ENCODE results near the gene PTS. TPM values are rescaled to one million over a fixed set of nuclear protein-coding genes. Genes with fewer than 3 reads are reported as not detected.

Gene PTS
- polyA plus RNA-seq, 2 of the 4 experiments (the other 2 are of a cell fraction) = 33.9 to 48.5 TPM

- POLR2A ChIA-PET = no interaction called here
Measured at GRCh38 chr11:112267188-112267591, 41.0 kb downstream of the PTS start.

GRCh38 chr11:112268406-112268805 is 42.2 kb downstream of the PTS start:
- 70% methylated on average over 5 of the region's 5 CpGs for WGBS (ENCODE audit: missing lambda C conversion rate)
- Histone ChIP-seq H3K4me1 (no peaks in the 10 kb centered on the region), H3K4me3 (no peak overlapping the region), H3K9me3 (no peaks in the 10 kb centered on the region), H3K27ac (no peak overlapping the region), H3K4me2 (no peak overlapping the region)
- ChIA-PET POLR2A (no interaction called here), CTCF (interaction anchor here (1.4 to 4.6 kb wide), 2 partner anchors 12 to 48 kb away, joined by 4 to 38 read pairs; no protein-coding TSS in a partner anchor)
- FAIRE-seq = no peak
- no peak for DNase-seq (ENCODE audit: low read depth in 1 of 2, low spot score in 1 of 2)
- ATAC-seq = no peak
- TF ChIP-seq POLR2A (IDR thresholded peaks at IDR 0.05; ENCODE audit: low read length) (no peak), E2F6 (IDR thresholded peaks at IDR 0.05; ENCODE audit: borderline replicate concordance, low read depth) (no peak), BHLHE40 (IDR thresholded peaks at IDR 0.05; ENCODE audit: low read depth, low read length) (no peak), JUN (IDR thresholded peaks at IDR 0.05) (no peak), CHD2 (IDR thresholded peaks at IDR 0.05; ENCODE audit: low read length, partially characterized antibody) (no peak), TP53 (CRISPR knock-in tag; IDR thresholded peaks at IDR 0.05) (no peak), NPAS2 (CRISPR knock-in tag; IDR thresholded peaks at IDR 0.05; ENCODE audit: borderline replicate concordance) (no peak), ELK1 (IDR thresholded peaks at IDR 0.05; ENCODE audit: low read depth, low read length) (no peak), RARB (CRISPR knock-in tag; IDR thresholded peaks at IDR 0.05) (no peak), MYC (IDR thresholded peaks at IDR 0.05; ENCODE audit: borderline replicate concordance, low read length) (no peak), NFE2L2 (conservative IDR thresholded peaks at IDR 0.05; ENCODE audit: low read length) (no peak), ESRRA (IDR thresholded peaks at IDR 0.05; ENCODE audit: borderline replicate concordance, low read length) (no peak)
- TF ChIP-seq, protein P1, sequence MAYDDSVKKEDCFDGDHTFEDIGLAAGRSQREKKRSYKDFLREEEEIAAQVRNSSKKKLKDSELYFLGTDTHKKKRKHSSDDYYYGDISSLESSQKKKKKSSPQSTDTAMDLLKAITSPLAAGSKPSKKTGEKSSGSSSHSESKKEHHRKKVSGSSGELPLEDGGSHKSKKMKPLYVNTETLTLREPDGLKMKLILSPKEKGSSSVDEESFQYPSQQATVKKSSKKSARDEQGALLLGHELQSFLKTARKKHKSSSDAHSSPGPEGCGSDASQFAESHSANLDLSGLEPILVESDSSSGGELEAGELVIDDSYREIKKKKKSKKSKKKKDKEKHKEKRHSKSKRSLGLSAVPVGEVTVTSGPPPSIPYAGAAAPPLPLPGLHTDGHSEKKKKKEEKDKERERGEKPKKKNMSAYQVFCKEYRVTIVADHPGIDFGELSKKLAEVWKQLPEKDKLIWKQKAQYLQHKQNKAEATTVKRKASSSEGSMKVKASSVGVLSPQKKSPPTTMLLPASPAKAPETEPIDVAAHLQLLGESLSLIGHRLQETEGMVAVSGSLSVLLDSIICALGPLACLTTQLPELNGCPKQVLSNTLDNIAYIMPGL (CRISPR knock-in tag; IDR thresholded peaks at IDR 0.05; ENCODE audit: borderline replicate concordance) = no peak

More at GRCh38 chr11:112267188-112267591, 41.0 kb downstream of the PTS start:
- 43% methylated on average over 5 of the region's 5 CpGs for WGBS (ENCODE audit: missing lambda C conversion rate)
- ATAC-seq (no peak), DNase-seq (ENCODE audit: low read depth in 1 of 2, low spot score in 1 of 2) (no peak), FAIRE-seq (no peak)
- CTCF ChIA-PET = interaction anchor here (0.7 to 1.4 kb wide), 3 partner anchors 13 to 204 kb away, joined by 3 to 5 read pairs (median 4); no protein-coding TSS in a partner anchor
- H3K4me3 ChIP-seq = no peak overlapping the region
- H3K4me2 ChIP-seq = no peak overlapping the region
- no peaks in the 10 kb centered on the region for H3K9me3 ChIP-seq
- H3K4me1 ChIP-seq = no peaks in the 10 kb centered on the region
- H3K27ac ChIP-seq = no peak overlapping the region
- TF ChIP-seq ELK1 (IDR thresholded peaks at IDR 0.05; ENCODE audit: low read depth, low read length) (no peak), USF2 (IDR thresholded peaks at IDR 0.05) (no peak), EHF (CRISPR knock-in tag; IDR thresholded peaks at IDR 0.05) (no peak), CBX8 (IDR thresholded peaks at IDR 0.05) (no peak), BHLHE40 (IDR thresholded peaks at IDR 0.05; ENCODE audit: low read depth, low read length) (no peak), RAD21 (conservative IDR thresholded peaks at IDR 0.05 in 1 of 2, IDR thresholded peaks at IDR 0.05 in 1 of 2) (no peak), NR3C1 (IDR thresholded peaks at IDR 0.05) (no peak), ZFP36 (IDR thresholded peaks at IDR 0.05; ENCODE audit: borderline replicate concordance, partially characterized antibody) (no peak), ZNF302 (CRISPR knock-in tag; IDR thresholded peaks at IDR 0.05) (no peak), JUNB (IDR thresholded peaks at IDR 0.05) (no peak), ZSCAN20 (CRISPR knock-in tag; IDR thresholded peaks at IDR 0.05) (no peak), TP53 (CRISPR knock-in tag; IDR thresholded peaks at IDR 0.05) (no peak), EHMT2 (IDR thresholded peaks at IDR 0.05; ENCODE audit: low read depth) (no peak)
- TF ChIP-seq, protein P1 (CRISPR knock-in tag; IDR thresholded peaks at IDR 0.05; ENCODE audit: borderline replicate concordance) = no peak
- TF ChIP-seq, protein P2, sequence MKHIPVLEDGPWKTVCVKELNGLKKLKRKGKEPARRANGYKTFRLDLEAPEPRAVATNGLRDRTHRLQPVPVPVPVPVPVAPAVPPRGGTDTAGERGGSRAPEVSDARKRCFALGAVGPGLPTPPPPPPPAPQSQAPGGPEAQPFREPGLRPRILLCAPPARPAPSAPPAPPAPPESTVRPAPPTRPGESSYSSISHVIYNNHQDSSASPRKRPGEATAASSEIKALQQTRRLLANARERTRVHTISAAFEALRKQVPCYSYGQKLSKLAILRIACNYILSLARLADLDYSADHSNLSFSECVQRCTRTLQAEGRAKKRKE (CRISPR knock-in tag; IDR thresholded peaks at IDR 0.05; ENCODE audit: low read depth) = no peak
- TF ChIP-seq, protein P3, sequence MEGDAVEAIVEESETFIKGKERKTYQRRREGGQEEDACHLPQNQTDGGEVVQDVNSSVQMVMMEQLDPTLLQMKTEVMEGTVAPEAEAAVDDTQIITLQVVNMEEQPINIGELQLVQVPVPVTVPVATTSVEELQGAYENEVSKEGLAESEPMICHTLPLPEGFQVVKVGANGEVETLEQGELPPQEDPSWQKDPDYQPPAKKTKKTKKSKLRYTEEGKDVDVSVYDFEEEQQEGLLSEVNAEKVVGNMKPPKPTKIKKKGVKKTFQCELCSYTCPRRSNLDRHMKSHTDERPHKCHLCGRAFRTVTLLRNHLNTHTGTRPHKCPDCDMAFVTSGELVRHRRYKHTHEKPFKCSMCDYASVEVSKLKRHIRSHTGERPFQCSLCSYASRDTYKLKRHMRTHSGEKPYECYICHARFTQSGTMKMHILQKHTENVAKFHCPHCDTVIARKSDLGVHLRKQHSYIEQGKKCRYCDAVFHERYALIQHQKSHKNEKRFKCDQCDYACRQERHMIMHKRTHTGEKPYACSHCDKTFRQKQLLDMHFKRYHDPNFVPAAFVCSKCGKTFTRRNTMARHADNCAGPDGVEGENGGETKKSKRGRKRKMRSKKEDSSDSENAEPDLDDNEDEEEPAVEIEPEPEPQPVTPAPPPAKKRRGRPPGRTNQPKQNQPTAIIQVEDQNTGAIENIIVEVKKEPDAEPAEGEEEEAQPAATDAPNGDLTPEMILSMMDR (IDR thresholded peaks at IDR 0.05) = no peak

Measured in A549 (cell line).